ENCODE measurements around the gene GTF3C2.

GRCh38 chr2:27336173-27336572 is 20.4 kb downstream of the GTF3C2 start:
- TF ChIP-seq POLR2A (IDR thresholded peaks at IDR 0.05; ENCODE audit: low read length) = no peak
- no peak for TF ChIP-seq GATA1 (IDR thresholded peaks at IDR 0.05; ENCODE audit: low read depth, low read length)
